ENCODE measurements around the gene ELP5. TPM values are rescaled to one million over a fixed set of nuclear protein-coding genes. Genes with fewer than 3 reads are reported as not detected.

Gene ELP5
- total and polyA plus RNA-seq, 9 donors, result 36.7 to 64.6 (median 40.8) TPM

DNA sequence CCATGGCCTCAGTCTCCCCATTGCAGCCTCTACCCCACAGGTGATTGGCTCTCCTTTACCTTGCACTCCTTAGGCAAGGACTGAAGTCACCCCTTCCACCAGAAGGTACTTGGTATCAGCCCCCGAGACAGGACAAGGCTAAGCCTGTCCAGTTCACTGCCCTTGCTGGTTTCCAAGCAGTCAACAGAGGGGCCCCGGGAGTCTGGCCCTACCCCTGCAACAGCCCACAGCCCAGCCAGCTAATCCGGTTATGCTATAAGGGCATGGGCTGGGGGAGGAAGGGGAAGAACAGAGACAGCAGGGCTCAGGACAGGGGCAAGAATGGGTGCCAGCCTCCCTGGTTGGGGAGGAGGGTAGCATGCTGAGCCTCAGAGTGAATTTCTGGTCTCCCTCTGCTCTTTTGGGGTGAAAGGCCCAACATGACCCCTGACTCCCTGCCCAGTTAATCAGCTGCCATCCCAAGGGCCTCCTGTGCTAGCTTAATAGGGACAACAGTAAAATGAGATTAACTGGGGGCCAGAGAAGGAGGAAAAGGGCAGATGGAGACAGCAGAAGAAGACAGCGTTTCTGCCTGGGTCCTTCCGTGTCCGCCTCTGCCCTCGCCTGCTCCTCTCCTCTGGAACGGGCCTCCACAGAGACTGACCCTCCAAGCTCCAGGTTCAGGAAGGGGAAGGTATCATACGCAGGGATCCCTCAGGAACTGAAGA lies 43.1 kb upstream of the ELP5 start:
- H3K4me1 ChIP-seq (ENCODE audit: control insufficient read depth, insufficient read depth, low read length), result peaks cover 53% of the 10 kb centered on the region
- 64% methylated on average over 6 of the region's 9 CpGs for WGBS (ENCODE audit: insufficient coverage)
- no peaks in the 10 kb centered on the region for H3K36me3 ChIP-seq (ENCODE audit: control insufficient read depth, insufficient read depth, low read length)

GRCh38 chr17:7211491-7212273 lies 40.3 kb upstream of the ELP5 start:
- Histone ChIP-seq H3K9me3 (replicated peaks; ENCODE audit: control insufficient read depth, low read depth, low read length) (no peaks in the 10 kb centered on the region), H3K4me3 (ENCODE audit: low read length) (no peak overlapping the region), H3K27me3 (ENCODE audit: control insufficient read depth, insufficient read depth, low read length) (peaks cover 7% of the 10 kb centered on the region), H3K4me1 (ENCODE audit: control insufficient read depth, insufficient read depth, low read length) (peaks cover 58% of the 10 kb centered on the region), H3K36me3 (ENCODE audit: control insufficient read depth, insufficient read depth, low read length) (no peaks in the 10 kb centered on the region), H3K27ac (ENCODE audit: low read length) (no peak overlapping the region)
- WGBS (ENCODE audit: insufficient coverage), result 13% methylated on average over 12 of the region's 37 CpGs
- no peak for DNase-seq

More for the DNA sequence above, 43.1 kb upstream of the ELP5 start:
- Histone ChIP-seq H3K27me3 (ENCODE audit: control insufficient read depth, insufficient read depth, low read length) (peaks cover 7% of the 10 kb centered on the region), H3K9me3 (replicated peaks; ENCODE audit: control insufficient read depth, low read depth, low read length) (no peaks in the 10 kb centered on the region), H3K27ac (ENCODE audit: low read length) (no peak overlapping the region), H3K4me3 (ENCODE audit: low read length) (no peak overlapping the region)
- DNase-seq, result no peak

DNA sequence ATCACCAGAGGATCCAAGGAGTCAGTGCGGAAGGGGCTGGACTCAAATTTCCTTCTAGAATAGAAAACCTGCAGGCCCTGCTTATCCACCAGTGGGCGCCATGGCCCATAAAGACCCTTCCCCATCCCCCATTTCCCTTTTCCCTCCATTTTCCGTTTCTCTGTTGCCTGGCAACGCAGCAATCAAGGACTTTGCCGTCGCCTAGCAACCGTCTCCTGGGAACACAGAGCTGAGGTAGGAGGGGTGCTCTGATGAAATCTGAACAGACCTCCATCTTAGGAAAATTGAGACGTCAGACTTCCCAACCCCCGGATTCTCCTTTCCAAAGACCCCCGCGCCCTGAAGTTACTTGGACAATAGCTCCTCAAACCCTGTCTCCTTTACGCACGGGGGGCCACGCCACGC lies 38.1 kb upstream of the ELP5 start:
- no peaks in the 10 kb centered on the region for H3K36me3 ChIP-seq (ENCODE audit: control insufficient read depth, insufficient read depth, low read length)
- peaks cover 55% of the 10 kb centered on the region for H3K4me1 ChIP-seq (ENCODE audit: control insufficient read depth, insufficient read depth, low read length)
- peak; percentile 96 for DNase-seq
- H3K27ac ChIP-seq (ENCODE audit: low read length), result peak overlapping the region; percentile 96
- H3K27me3 ChIP-seq (ENCODE audit: control insufficient read depth, insufficient read depth, low read length), result peaks cover 7% of the 10 kb centered on the region
- no peaks in the 10 kb centered on the region for H3K9me3 ChIP-seq (replicated peaks; ENCODE audit: control insufficient read depth, low read depth, low read length)
- 2% methylated on average over 9 of the region's 15 CpGs for WGBS (ENCODE audit: insufficient coverage)
- H3K4me3 ChIP-seq (ENCODE audit: low read length), result peak overlapping the region; percentile 62

DNA sequence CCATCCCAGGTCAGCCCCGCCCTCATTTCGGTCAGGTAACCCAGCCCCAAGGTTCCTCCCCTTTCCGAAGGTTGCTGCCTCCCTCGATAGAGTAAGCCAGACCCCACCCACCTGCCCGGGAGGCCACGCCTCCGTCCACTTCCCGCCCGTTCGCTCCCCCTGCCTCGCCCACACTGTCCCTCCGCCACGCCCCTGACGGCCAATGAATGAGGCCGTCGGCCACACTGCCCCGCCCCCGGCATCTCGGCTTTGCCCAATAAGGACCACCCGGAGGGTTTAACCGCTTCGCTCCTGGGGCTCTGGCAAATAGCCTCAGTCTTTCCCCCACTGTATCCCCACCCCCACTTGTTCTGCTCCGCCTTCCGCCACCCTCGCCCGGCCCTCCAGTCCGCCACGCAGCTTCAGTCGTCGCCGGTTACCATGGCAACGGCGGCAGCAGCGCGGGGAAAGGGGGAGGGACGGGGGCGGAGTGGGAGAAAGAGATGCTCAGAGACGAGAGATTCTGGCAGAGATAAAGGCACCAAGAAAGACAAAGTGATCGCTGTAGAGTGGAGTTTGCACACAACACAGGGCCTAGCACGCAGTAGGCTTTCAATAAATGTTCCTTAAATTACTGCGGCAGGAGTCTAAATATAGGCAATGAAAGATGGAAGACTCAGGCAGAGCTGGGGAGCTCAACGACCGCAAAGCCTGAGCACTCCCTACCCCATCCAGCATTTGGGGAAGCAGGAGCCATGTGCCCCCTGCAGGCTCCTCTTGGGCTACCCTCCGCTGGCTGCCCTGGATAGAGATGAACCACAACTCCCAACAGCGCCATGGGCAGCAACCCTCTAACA lies 37.5 kb upstream of the ELP5 start:
- Histone ChIP-seq H3K36me3 (ENCODE audit: control insufficient read depth, insufficient read depth, low read length) (no peaks in the 10 kb centered on the region), H3K4me3 (ENCODE audit: low read length) (peak overlapping the region; percentile 62), H3K4me1 (ENCODE audit: control insufficient read depth, insufficient read depth, low read length) (peaks cover 61% of the 10 kb centered on the region), H3K9me3 (replicated peaks; ENCODE audit: control insufficient read depth, low read depth, low read length) (no peaks in the 10 kb centered on the region), H3K27me3 (ENCODE audit: control insufficient read depth, insufficient read depth, low read length) (peaks cover 7% of the 10 kb centered on the region), H3K27ac (ENCODE audit: low read length) (peak overlapping the region; percentile 96)
- WGBS (ENCODE audit: insufficient coverage), result under 1% methylated on average over 37 of the region's 45 CpGs
- peak; percentile 99 for DNase-seq

DNA sequence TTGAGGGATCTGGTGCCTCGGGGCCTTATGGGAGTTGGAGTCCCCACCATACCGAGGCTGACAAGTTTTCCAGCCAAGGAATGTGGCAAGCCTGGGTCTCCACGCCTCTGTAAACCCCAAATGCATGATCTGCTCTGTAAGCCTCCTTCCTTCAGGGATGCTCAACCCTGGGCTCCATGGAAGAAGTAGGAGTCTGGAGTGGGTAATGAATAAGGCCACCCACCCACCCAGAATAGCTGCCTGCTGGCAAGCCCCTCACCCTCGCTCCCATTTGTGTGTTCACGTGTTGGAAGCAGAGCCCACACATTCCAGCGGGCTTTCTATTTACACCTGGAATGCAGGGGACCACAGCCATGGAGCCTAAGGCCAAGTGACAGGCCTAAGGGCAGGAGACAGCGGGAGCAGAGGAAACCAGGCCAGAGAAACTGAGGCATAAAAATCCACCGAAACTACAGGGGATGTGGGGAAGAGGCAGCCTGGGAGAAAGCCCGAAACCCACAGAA lies 36.8 kb upstream of the ELP5 start:
- WGBS (ENCODE audit: insufficient coverage), result 4% methylated on average over 4 of the region's 9 CpGs
- Histone ChIP-seq H3K4me1 (ENCODE audit: control insufficient read depth, insufficient read depth, low read length) (peaks cover 62% of the 10 kb centered on the region), H3K9me3 (replicated peaks; ENCODE audit: control insufficient read depth, low read depth, low read length) (no peaks in the 10 kb centered on the region), H3K36me3 (ENCODE audit: control insufficient read depth, insufficient read depth, low read length) (no peaks in the 10 kb centered on the region), H3K27ac (ENCODE audit: low read length) (peak overlapping the region; percentile 96), H3K4me3 (ENCODE audit: low read length) (peak overlapping the region; percentile 62), H3K27me3 (ENCODE audit: control insufficient read depth, insufficient read depth, low read length) (peaks cover 7% of the 10 kb centered on the region)
- no peak for DNase-seq

GRCh38 chr17:7215652-7216180 lies 36.3 kb upstream of the ELP5 start:
- Histone ChIP-seq H3K27ac (ENCODE audit: low read length) (peak overlapping the region; percentile 96), H3K27me3 (ENCODE audit: control insufficient read depth, insufficient read depth, low read length) (peaks cover 7% of the 10 kb centered on the region), H3K9me3 (replicated peaks; ENCODE audit: control insufficient read depth, low read depth, low read length) (no peaks in the 10 kb centered on the region), H3K36me3 (ENCODE audit: control insufficient read depth, insufficient read depth, low read length) (no peaks in the 10 kb centered on the region), H3K4me3 (ENCODE audit: low read length) (peak overlapping the region; percentile 49), H3K4me1 (ENCODE audit: control insufficient read depth, insufficient read depth, low read length) (peaks cover 68% of the 10 kb centered on the region)
- 9% methylated on average over 4 of the region's 10 CpGs for WGBS (ENCODE audit: insufficient coverage)
- DNase-seq, result peak; percentile 57

DNA sequence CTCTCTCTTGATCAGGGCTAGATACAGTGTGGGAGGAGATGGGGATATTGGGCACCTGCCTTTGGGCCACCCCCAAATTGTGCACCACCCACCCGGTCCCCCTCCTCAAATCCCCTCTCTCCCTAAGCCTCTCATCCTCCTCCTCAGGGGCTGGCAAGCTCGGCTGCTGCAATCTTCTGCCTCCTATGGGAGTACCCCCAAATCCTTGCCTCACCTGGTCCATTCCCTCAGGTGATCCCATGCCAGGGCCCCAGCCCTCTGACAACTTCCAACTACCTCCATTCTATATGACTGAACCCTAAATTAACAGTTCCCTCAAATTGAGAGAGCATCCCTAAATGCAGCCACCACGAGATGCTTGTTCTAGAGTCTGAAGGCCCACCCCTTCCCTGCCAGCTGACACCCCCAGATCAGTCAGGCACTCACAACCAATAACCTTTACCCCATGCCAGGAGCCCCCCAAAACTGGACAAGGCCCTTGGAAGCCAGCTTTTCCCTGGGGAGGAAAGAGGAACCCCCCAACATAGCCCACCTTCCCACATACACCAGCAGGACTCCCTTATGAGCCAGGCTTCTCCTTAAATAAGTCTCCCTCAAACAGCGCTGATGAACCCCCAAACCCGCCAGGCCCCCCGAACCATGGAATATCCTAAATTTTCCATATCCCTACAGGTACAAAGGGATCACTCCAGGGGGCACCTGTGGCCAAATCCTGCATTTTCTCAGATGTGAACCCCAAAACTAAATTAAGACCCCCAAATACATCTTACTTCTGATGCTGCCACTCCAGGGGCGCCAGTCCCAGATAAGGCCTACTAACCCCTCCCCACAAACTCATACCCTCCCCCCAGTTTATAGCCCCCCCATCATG lies 35.5 kb upstream of the ELP5 start:
- H3K4me1 ChIP-seq (ENCODE audit: control insufficient read depth, insufficient read depth, low read length), result peaks cover 75% of the 10 kb centered on the region
- WGBS (ENCODE audit: insufficient coverage), result 5% methylated on average over 7 of the region's 7 CpGs
- DNase-seq, result peak; percentile 57

DNA sequence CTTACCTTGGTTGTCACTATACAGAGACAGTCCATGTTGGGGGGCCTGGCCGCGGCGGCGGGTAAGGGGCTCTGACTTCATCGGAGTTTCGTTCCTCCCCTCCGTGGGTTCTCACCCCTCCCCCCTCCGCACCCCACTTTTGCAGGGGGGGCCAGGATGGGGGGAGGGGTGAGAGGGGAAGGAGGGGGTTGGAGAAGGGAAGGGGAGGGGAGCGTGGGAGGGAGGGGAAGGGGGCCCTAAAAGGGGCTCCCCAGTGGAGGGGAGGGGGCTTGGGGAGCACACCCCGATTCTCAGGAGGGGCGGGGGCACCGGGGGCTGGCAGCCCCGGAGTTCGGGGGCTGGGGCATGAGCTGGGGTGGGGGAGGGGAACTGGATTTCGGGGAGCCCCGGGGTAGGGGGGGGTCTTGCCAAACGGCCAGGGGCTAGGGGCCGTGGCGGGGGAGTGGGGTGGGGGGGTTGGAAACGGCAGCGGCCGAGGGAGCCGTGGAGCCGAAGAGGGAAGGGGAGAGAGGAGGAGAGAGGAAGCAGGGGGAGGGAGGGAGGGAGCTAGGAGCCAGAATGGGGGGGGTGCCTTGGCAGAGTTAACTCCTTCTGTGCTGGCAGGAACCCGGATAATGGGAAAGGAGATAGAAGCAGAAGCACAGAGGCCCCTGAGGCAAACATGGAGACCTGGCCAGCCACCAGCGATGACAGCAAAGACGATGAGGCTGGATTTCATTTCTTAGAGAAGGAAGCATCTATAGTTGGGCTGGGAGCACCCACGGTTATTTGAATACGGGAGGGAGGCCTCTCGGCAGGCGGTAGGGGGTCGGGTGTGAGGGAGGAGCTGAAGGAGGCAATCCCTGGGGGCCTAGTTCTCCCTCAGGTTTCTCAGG lies 34.7 kb upstream of the ELP5 start:
- Histone ChIP-seq H3K4me1 (ENCODE audit: control insufficient read depth, insufficient read depth, low read length) (peaks cover 79% of the 10 kb centered on the region), H3K4me3 (ENCODE audit: low read length) (peak overlapping the region; percentile 49), H3K27ac (ENCODE audit: low read length) (peak overlapping the region; percentile 85), H3K9me3 (replicated peaks; ENCODE audit: control insufficient read depth, low read depth, low read length) (no peaks in the 10 kb centered on the region), H3K36me3 (ENCODE audit: control insufficient read depth, insufficient read depth, low read length) (peaks cover 16% of the 10 kb centered on the region), H3K27me3 (ENCODE audit: control insufficient read depth, insufficient read depth, low read length) (peaks cover 2% of the 10 kb centered on the region)
- peak; percentile 93 for DNase-seq
- WGBS (ENCODE audit: insufficient coverage), result 1% methylated on average over 15 of the region's 32 CpGs

More for the DNA sequence above, 35.5 kb upstream of the ELP5 start:
- Histone ChIP-seq H3K27ac (ENCODE audit: low read length) (peak overlapping the region; percentile 74), H3K36me3 (ENCODE audit: control insufficient read depth, insufficient read depth, low read length) (peaks cover 7% of the 10 kb centered on the region), H3K27me3 (ENCODE audit: control insufficient read depth, insufficient read depth, low read length) (peaks cover 7% of the 10 kb centered on the region), H3K4me3 (ENCODE audit: low read length) (peak overlapping the region; percentile 49), H3K9me3 (replicated peaks; ENCODE audit: control insufficient read depth, low read depth, low read length) (no peaks in the 10 kb centered on the region)
